Measurements from ENCODE around the gene KIAA1755.

Gene KIAA1755

GRCh38 chr20:38215194-38216182 lies 45.0 kb downstream of the KIAA1755 start:
- peaks cover 21% of the 10 kb centered on the region for H3K4me1 ChIP-seq (ENCODE audit: control insufficient read depth, insufficient read depth, low read depth, low read length)
- DNase-seq = no peak
- no peak overlapping the region for H3K18ac ChIP-seq (ENCODE audit: low read depth in 1 of 2, low read length in 2 of 2)
- no peak overlapping the region for H4K8ac ChIP-seq (ENCODE audit: low read length)
- no peak overlapping the region for H2BK15ac ChIP-seq (ENCODE audit: low read depth, poor library complexity, severe bottlenecking)
- H2AK5ac ChIP-seq (ENCODE audit: low read length, severe bottlenecking) = no peak overlapping the region
- H2BK12ac ChIP-seq (ENCODE audit: low read length in 2 of 2) = peak overlapping the region; percentile 52 to 90
- H3K27me3 ChIP-seq (ENCODE audit: control insufficient read depth in 1 of 2, insufficient read depth in 1 of 2, low read length in 2 of 2) = peaks cover 0 to 5% of the 10 kb centered on the region in 2 experiments
- no peak overlapping the region for H3K4me2 ChIP-seq (ENCODE audit: low read length, poor library complexity, severe bottlenecking)
- H3K9ac ChIP-seq (ENCODE audit: low read length) = no peak overlapping the region
- WGBS = 92% methylated on average over 22 of the region's 23 CpGs
- no peak overlapping the region for H2BK120ac ChIP-seq (ENCODE audit: low read depth, low read length)
- no peaks in the 10 kb centered on the region for H3K36me3 ChIP-seq (ENCODE audit: control insufficient read depth in 1 of 2, insufficient read depth in 2 of 2, low read depth in 1 of 2, low read length in 2 of 2)
- peak overlapping the region in 1 of 2 experiments; percentile 89 for H3K4ac ChIP-seq (ENCODE audit: low read depth in 1 of 2, low read length in 2 of 2)
- no peak overlapping the region for H3K4me3 ChIP-seq (ENCODE audit: insufficient read depth in 1 of 2, low read depth in 1 of 2, low read length in 2 of 2)
- H2BK5ac ChIP-seq (ENCODE audit: low read depth, low read length, poor library complexity, severe bottlenecking) = no peak overlapping the region
- H3K23ac ChIP-seq (ENCODE audit: low read length in 2 of 2) = no peak overlapping the region
- no peak overlapping the region for H3K14ac ChIP-seq (ENCODE audit: low read length in 2 of 2)
- H3K9me3 ChIP-seq (ENCODE audit: control insufficient read depth, low read length) = no peaks in the 10 kb centered on the region
- no peak overlapping the region for H2AFZ ChIP-seq (ENCODE audit: low read depth, low read length)
- H3K27ac ChIP-seq (ENCODE audit: low read length, poor library complexity, severe bottlenecking) = no peak overlapping the region
- H4K91ac ChIP-seq (ENCODE audit: low read length) = peak overlapping the region; percentile 92
- H3K79me1 ChIP-seq (replicated peaks; ENCODE audit: low read length, poor library complexity, severe bottlenecking) = no peaks in the 10 kb centered on the region

- no peak overlapping the region for H3K4me3 ChIP-seq (ENCODE audit: insufficient read depth in 1 of 2, low read depth in 1 of 2, low read length in 2 of 2)
- peak overlapping the region in 1 of 2 experiments; percentile 10 for H3K4ac ChIP-seq (ENCODE audit: low read depth in 1 of 2, low read length in 2 of 2)
- no peaks in the 10 kb centered on the region for H3K9me3 ChIP-seq (ENCODE audit: control insufficient read depth, low read length)
- no peak overlapping the region for H2BK15ac ChIP-seq (ENCODE audit: low read depth, poor library complexity, severe bottlenecking)
- no peak overlapping the region for H3K18ac ChIP-seq (ENCODE audit: low read depth in 1 of 2, low read length in 2 of 2)
- H3K79me1 ChIP-seq (replicated peaks; ENCODE audit: low read length, poor library complexity, severe bottlenecking) = no peaks in the 10 kb centered on the region
- H2BK12ac ChIP-seq (ENCODE audit: low read length in 2 of 2) = peak overlapping the region in 1 of 2 experiments; percentile 52
- peaks cover 20% of the 10 kb centered on the region for H3K4me1 ChIP-seq (ENCODE audit: control insufficient read depth, insufficient read depth, low read depth, low read length)
- no peak overlapping the region for H2BK120ac ChIP-seq (ENCODE audit: low read depth, low read length)
- H3K9ac ChIP-seq (ENCODE audit: low read length) = no peak overlapping the region
- H3K14ac ChIP-seq (ENCODE audit: low read length in 2 of 2) = no peak overlapping the region
- DNase-seq = no peak
- H4K91ac ChIP-seq (ENCODE audit: low read length) = no peak overlapping the region
- no peak overlapping the region for H3K4me2 ChIP-seq (ENCODE audit: low read length, poor library complexity, severe bottlenecking)
- peaks cover 0 to 2% of the 10 kb centered on the region in 2 experiments for H3K27me3 ChIP-seq (ENCODE audit: control insufficient read depth in 1 of 2, insufficient read depth in 1 of 2, low read length in 2 of 2)
- no peak overlapping the region for H4K8ac ChIP-seq (ENCODE audit: low read length)
- WGBS = 76% methylated on average over 19 of the region's 19 CpGs
- no peak overlapping the region for H3K27ac ChIP-seq (ENCODE audit: low read length, poor library complexity, severe bottlenecking)
- H3K36me3 ChIP-seq (ENCODE audit: control insufficient read depth in 1 of 2, insufficient read depth in 2 of 2, low read depth in 1 of 2, low read length in 2 of 2) = no peaks in the 10 kb centered on the region
- H3K23ac ChIP-seq (ENCODE audit: low read length in 2 of 2) = no peak overlapping the region
- H2AK5ac ChIP-seq (ENCODE audit: low read length, severe bottlenecking) = no peak overlapping the region
- no peak overlapping the region for H2AFZ ChIP-seq (ENCODE audit: low read depth, low read length)
- H2BK5ac ChIP-seq (ENCODE audit: low read depth, low read length, poor library complexity, severe bottlenecking) = no peak overlapping the region
These were observed 46.0 kb downstream of the KIAA1755 start for GRCh38 chr20:38214256-38215193.

GRCh38 chr20:38213607-38213940 lies 47.0 kb downstream of the KIAA1755 start:
- H3K4me3 ChIP-seq (ENCODE audit: insufficient read depth in 1 of 2, low read depth in 1 of 2, low read length in 2 of 2) = no peak overlapping the region
- H2BK120ac ChIP-seq (ENCODE audit: low read depth, low read length) = no peak overlapping the region
- 100% methylated on average over 5 of the region's 5 CpGs for WGBS
- no peak overlapping the region for H2BK12ac ChIP-seq (ENCODE audit: low read length in 2 of 2)
- no peak overlapping the region for H3K9ac ChIP-seq (ENCODE audit: low read length)
- H3K27me3 ChIP-seq (ENCODE audit: control insufficient read depth in 1 of 2, insufficient read depth in 1 of 2, low read length in 2 of 2) = peaks cover 0 to 2% of the 10 kb centered on the region in 2 experiments
- no peak overlapping the region for H4K8ac ChIP-seq (ENCODE audit: low read length)
- H3K36me3 ChIP-seq (ENCODE audit: control insufficient read depth in 1 of 2, insufficient read depth in 2 of 2, low read depth in 1 of 2, low read length in 2 of 2) = no peaks in the 10 kb centered on the region
- no peak overlapping the region for H2BK5ac ChIP-seq (ENCODE audit: low read depth, low read length, poor library complexity, severe bottlenecking)
- H3K27ac ChIP-seq (ENCODE audit: low read length, poor library complexity, severe bottlenecking) = no peak overlapping the region
- H3K4me2 ChIP-seq (ENCODE audit: low read length, poor library complexity, severe bottlenecking) = no peak overlapping the region
- H2BK15ac ChIP-seq (ENCODE audit: low read depth, poor library complexity, severe bottlenecking) = no peak overlapping the region
- H3K23ac ChIP-seq (ENCODE audit: low read length in 2 of 2) = no peak overlapping the region
- H3K4ac ChIP-seq (ENCODE audit: low read depth in 1 of 2, low read length in 2 of 2) = no peak overlapping the region
- no peak overlapping the region for H3K18ac ChIP-seq (ENCODE audit: low read depth in 1 of 2, low read length in 2 of 2)
- no peak overlapping the region for H3K14ac ChIP-seq (ENCODE audit: low read length in 2 of 2)
- no peak overlapping the region for H2AK5ac ChIP-seq (ENCODE audit: low read length, severe bottlenecking)
- DNase-seq = no peak
- no peak overlapping the region for H2AFZ ChIP-seq (ENCODE audit: low read depth, low read length)
- H3K4me1 ChIP-seq (ENCODE audit: control insufficient read depth, insufficient read depth, low read depth, low read length) = peaks cover 18% of the 10 kb centered on the region
- H3K79me1 ChIP-seq (replicated peaks; ENCODE audit: low read length, poor library complexity, severe bottlenecking) = no peaks in the 10 kb centered on the region
- no peaks in the 10 kb centered on the region for H3K9me3 ChIP-seq (ENCODE audit: control insufficient read depth, low read length)
- peak overlapping the region; percentile 35 for H4K91ac ChIP-seq (ENCODE audit: low read length)
